NCI-H345 treated with DMSO at 0.1 percent for 48 hours (cell line): ENCODE measurements around the gene TMPRSS9.
A peak's percentile ranks its signal among the peaks of the same experiment; 100 is the strongest.

Experiments used
- DNase-seq: peaks from one replicate; lab custom pipeline; 2025; ENCODE audit not compliant: unreplicated experiment; lab: John Stamatoyannopoulos, UW

TMPRSS9 gene

GRCh38 chr19:2329149-2329478 is 31.0 kb upstream of the TMPRSS9 start:
- no peak for DNase-seq

- no peak for DNase-seq
Measured at GRCh38 chr19:2329501-2329916, 30.6 kb upstream of the TMPRSS9 start.

- no peak for DNase-seq
Measured at GRCh38 chr19:2330255-2330631, 29.8 kb upstream of the TMPRSS9 start.

- DNase-seq = no peak
Measured at GRCh38 chr19:2330632-2331284, 29.3 kb upstream of the TMPRSS9 start.

- no peak for DNase-seq
Measured at GRCh38 chr19:2331601-2332246, 28.3 kb upstream of the TMPRSS9 start.

GRCh38 chr19:2332341-2333026 is 27.6 kb upstream of the TMPRSS9 start:
- peak; percentile 72 for DNase-seq

GRCh38 chr19:2333027-2333806 is 26.8 kb upstream of the TMPRSS9 start:
- peak; percentile 70 for DNase-seq

GRCh38 chr19:2333807-2334211 is 26.3 kb upstream of the TMPRSS9 start:
- no peak for DNase-seq

GRCh38 chr19:2334426-2334825 is 25.6 kb upstream of the TMPRSS9 start:
- DNase-seq = no peak

- DNase-seq = no peak
Measured at GRCh38 chr19:2334986-2335846, 24.8 kb upstream of the TMPRSS9 start.

GRCh38 chr19:2335848-2336247 is 24.2 kb upstream of the TMPRSS9 start:
- DNase-seq = no peak

- DNase-seq = no peak
Measured at GRCh38 chr19:2336528-2337328, 23.3 kb upstream of the TMPRSS9 start.

- no peak for DNase-seq
Measured at GRCh38 chr19:2337329-2337707, 22.7 kb upstream of the TMPRSS9 start.

GRCh38 chr19:2338055-2338615 is 21.9 kb upstream of the TMPRSS9 start:
- no peak for DNase-seq

GRCh38 chr19:2338751-2339643 is 21.1 kb upstream of the TMPRSS9 start:
- DNase-seq = no peak

- DNase-seq = no peak
Measured at GRCh38 chr19:2339644-2340310, 20.3 kb upstream of the TMPRSS9 start.

GRCh38 chr19:2340496-2341243 is 19.4 kb upstream of the TMPRSS9 start:
- no peak for DNase-seq
